OCI-M2 (cell line): ENCODE data around the gene GJA3.
A peak's percentile ranks its signal among the peaks of the same experiment; 100 is the strongest.

ENCODE experiments used
- DNase-seq: peaks from one replicate; lab custom pipeline; 2025; ENCODE audit not compliant: unreplicated experiment; lab: John Stamatoyannopoulos, UW

The GJA3 gene

GRCh38 chr13:20128459-20128931 is 32.4 kb downstream of the GJA3 start:
- no peak for DNase-seq

GRCh38 chr13:20127562-20128458 is 33.0 kb downstream of the GJA3 start:
- DNase-seq: peak; percentile 10

DNA sequence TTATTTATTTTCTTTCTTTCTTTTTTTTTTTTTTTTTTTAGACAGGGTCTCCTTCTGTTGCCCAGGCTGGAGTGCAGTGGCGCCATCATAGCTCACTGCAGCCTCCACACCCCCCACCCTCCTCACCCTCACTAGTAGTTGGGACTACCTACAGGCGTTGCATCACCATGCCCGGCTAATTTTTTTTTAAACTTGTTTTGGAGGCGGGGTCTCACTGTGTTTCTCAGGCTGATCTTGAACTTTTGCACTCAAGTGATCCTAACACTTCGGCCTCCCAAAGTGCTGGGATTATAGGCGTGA is 33.6 kb downstream of the GJA3 start:
- no peak for DNase-seq

- DNase-seq: no peak
These were observed 34.2 kb downstream of the GJA3 start for GRCh38 chr13:20126541-20127261.

GRCh38 chr13:20125783-20126165 is 35.1 kb downstream of the GJA3 start:
- no peak for DNase-seq

DNA sequence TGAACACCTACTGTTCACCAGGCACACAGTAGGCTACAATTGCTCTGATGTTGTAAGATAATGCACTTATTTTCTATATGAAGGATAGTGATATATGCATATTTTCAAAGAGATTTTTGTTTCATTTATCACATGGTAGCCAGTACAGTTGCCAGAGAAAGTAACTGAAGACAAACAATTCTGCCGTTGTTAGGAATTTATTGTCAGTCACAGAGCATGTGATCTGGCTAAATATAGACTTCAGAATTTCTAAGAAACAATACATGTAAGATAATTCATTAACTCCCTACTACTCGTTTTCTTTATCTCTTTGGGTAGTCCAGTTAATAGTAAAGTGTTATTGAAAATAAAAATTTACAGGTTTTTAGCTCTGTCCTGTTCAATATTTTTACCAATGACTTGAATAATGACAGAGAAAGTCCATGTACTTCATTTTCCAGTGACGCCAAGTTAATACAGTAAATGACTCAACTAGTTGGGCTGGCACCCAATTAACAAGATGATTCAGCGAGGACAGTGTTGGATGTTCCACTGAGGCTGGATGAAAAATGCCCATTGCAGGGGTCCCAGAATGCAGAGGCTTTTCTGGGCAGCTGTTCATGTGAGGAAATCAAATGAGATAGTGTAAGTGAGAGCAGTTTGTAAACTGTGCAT is 35.6 kb downstream of the GJA3 start:
- no peak for DNase-seq

DNA sequence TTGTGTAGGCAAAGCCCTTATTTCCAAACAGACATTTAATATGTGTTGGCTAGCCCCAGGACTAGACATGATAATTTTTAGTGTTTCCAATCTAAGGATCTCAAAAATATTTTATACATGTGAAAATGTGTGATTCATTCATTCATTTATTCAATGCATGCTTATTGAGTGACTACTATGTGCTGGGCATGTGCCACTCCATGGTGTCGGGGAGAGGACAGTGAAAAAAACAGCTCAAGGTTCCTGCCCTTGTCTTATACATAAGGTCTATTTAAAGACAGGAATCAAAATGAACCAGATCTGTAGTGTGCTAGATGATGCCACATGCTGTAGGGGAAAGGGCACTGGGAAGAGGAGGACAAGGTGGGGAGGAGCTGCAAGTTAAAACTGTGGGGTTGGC is 36.5 kb downstream of the GJA3 start:
- no peak for DNase-seq

GRCh38 chr13:20121159-20121525 is 39.7 kb downstream of the GJA3 start:
- DNase-seq: no peak

- no peak for DNase-seq
These were observed 40.9 kb downstream of the GJA3 start for GRCh38 chr13:20119960-20120359.

GRCh38 chr13:20118268-20119140 is 42.3 kb downstream of the GJA3 start:
- no peak for DNase-seq

DNA sequence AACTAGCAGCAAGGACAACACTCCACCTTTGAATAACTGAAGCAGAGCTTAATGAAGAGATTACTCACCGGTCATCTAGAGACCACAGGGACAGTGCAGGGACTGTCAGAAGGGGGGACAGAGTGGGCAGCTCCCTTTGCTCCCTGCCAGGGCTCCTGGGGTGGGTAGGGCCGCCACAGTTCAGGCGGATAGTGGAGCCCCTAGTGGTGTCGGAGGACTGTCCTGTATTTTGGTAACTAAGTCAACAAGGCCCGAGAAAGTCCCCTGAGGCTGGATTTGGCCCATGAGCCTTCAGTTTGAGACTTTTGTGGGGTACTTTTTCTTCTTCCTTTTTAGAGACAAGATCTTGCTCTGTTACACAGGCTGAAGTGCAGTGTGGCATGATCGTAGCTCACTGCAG is 44.6 kb downstream of the GJA3 start:
- no peak for DNase-seq

- no peak for DNase-seq
These were observed 46.7 kb downstream of the GJA3 start for GRCh38 chr13:20114066-20114610.

DNA sequence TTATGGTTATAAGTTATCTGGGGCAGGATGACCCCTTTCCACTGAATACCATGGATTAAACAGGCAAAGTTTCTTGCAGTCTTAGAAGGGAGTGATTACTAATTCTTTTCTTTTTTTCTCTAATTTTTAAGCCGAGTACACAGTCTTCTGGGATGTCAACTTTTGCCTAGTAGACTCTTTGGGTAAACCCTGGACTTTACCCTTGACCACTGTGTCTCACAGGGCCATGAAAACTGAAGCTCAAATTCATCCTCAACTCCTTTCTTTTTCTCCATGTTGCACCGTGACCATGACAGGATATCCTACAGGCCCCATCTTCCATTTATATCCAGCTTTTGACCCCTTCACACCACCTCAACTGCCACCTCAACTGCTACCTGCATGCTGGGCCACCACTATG is 51.8 kb downstream of the GJA3 start:
- no peak for DNase-seq

- no peak for DNase-seq
These were observed 54.1 kb downstream of the GJA3 start for GRCh38 chr13:20106742-20107141.

DNA sequence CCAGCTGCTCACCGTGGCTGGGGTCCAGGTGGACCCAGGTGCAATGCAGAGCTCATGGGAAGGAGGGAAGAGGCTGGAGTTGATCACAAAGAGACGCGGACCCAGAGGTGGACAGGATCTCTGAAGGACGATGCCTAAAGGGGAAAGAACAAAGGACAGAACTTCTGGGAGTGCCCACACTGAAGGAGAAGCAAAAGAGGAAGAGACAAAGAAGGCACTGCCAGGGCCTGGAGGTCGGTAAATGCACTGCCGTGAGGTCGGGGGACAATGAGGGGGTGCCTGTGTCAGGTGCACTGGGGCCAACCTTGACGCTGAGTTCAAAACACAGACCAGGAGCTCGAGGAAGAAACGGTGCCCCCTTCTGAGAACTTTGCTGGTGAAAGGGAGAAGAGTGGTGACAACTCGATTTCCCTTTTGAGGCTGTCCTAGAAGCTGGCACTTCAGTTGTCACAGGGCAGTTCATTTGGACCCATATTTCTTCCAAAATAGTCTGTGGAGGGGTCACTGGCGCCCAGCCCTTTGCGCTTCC is 55.6 kb downstream of the GJA3 start:
- no peak for DNase-seq

DNA sequence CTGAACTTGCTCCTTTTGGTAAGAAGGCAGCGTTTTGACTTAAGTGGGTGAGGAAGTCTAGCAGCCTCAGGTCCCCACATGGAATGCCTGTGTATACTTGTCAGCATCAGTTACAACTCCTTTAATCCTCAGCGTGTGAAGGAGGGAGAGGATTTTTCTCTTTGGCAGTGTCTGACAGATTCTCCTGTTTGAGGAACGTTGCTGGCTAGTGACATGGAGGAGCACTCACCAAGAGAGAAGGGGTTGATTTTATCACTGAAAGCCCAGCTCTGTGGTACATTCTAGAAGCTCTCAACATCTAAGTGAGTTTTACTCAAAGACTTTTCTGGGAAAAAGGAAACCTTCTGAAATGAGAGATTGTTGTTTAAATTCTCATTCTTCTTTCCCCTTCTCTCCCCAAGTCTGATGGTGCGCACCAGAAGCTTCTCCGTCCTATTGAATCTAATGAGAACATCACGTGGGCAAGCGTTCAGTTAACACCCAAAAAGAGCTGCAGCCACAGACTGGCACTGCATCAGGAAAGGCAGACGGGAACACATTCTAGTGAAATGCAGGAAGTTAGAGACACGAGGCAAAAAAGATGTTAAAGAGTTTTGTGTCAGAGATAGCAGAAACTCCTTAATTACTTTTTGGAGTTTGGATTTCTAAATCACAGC is 58.2 kb downstream of the GJA3 start:
- DNase-seq: no peak

DNA sequence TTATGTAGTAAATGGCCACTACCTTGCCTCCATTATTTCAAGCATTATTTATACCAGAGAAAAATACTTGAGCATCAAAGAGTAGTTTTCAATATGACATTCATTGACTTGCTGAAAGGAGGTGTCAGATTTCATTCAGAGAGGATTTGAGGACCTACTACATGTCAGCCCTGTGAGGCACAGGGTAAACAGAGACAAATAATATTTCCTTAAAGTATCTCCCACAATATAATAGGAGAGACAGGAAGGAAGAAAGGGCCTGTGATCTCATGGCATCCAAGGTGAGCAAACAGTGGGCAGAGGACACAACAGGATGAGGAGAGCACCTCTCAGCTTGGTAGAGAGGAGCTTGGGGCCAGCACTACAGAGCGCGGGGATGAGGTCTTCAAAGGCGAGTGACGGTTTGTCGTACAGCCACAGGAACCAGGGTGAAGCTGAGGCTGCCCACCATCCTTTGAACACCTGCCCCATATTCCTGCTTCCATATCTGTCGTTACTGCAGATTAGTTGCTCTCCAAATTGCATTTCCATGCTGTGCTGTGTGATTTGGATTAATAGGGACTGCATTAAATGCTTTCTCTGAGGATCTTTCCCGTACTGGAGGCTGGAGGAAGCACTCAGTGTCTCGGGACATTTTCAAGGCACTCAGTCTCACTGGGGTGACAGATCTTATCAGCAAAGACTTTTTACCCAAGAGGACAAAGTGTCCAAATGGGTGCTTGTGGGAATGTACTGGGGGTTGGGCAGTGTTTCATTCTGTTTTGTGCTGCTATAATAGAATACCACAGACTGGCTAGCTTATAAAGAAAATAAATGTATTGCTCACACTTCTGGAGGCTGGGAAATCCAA is 59.2 kb downstream of the GJA3 start:
- DNase-seq: no peak

DNA sequence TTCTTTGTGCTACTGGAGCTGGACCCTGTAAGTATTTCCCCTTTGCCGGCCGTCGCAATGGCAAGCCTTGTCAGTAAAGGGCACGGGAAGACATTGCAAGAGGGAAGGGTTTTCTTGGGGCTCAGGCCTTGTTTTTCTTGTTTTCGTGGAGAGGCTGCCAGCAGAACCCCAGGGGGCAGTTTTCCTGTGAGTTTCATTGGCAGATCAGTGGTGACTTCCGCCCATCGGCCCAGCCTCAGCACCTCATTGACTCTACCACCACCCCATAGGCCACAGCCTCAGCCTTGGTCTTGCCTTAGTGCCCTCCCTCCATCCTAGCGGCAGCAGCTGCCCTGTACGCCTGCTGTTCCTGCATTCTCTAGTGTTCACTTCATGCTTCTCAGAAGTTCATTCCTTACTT is 61.5 kb downstream of the GJA3 start:
- DNase-seq: no peak

DNA sequence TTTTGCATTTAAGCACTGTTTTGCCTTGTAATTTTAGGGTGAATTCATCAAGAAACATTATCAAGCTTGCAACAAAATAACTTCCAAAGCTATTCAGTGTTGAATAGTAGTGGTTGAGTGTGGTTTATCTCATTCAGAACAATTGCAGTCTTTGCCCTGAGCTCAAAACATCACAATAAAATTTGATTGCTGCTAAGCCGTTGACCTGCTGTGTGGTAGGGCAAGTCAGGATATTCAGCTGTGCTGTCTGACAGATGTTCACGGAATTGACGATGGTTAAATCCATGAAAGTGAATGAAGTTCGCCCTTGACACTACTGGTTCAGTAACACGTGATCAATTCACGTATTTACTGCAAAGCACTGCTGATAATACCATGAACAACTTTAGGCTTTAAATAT is 66.9 kb downstream of the GJA3 start:
- DNase-seq: no peak
